GM12872 (cell line): ENCODE results near the gene ANKRD16.

Source experiments
- CTCF ChIP-seq: IDR thresholded peaks from 3 replicates; pipeline ENCODE4 v1.5.1; 2011; ENCODE audit warnings: low read depth, mild to moderate bottlenecking, low read length, moderate library complexity; ENCODE audit not compliant: insufficient read depth

The ANKRD16 gene

GRCh38 chr10:5929442-5929841, 39.7 kb upstream of the ANKRD16 start:
- no peak for TF ChIP-seq CTCF

GRCh38 chr10:5927306-5927705, 37.6 kb upstream of the ANKRD16 start:
- no peak for TF ChIP-seq CTCF

GRCh38 chr10:5924889-5925288, 35.2 kb upstream of the ANKRD16 start:
- no peak for TF ChIP-seq CTCF

- TF ChIP-seq CTCF: no peak
These were observed 32.1 kb upstream of the ANKRD16 start for GRCh38 chr10:5921746-5922145.

GRCh38 chr10:5919568-5919967, 29.9 kb upstream of the ANKRD16 start:
- no peak for TF ChIP-seq CTCF

GRCh38 chr10:5918763-5919162, 29.1 kb upstream of the ANKRD16 start:
- no peak for TF ChIP-seq CTCF

GRCh38 chr10:5917305-5917704, 27.6 kb upstream of the ANKRD16 start:
- no peak for TF ChIP-seq CTCF

- TF ChIP-seq CTCF: no peak
These were observed 25.8 kb upstream of the ANKRD16 start for GRCh38 chr10:5915451-5915850.
